ENCODE results near the gene KMT2C. TPM values are rescaled to one million over a fixed set of nuclear protein-coding genes. Genes with fewer than 3 reads are reported as not detected.

The KMT2C gene
- total and polyA plus RNA-seq, 2 of the 13 experiments (the other 11 are each of a cell fraction or from before 2014, with no cell fraction given), result 7.1 to 14.4 TPM

GRCh38 chr7:152464312-152465118 lies 28.7 kb upstream of the KMT2C start (continued):
- TF ChIP-seq ZNF234 (CRISPR knock-in tag; conservative IDR thresholded peaks at IDR 0.05) (0 out of 2 replicates have a peak, but pooled peaks have one; percentile 89), SP5 (CRISPR knock-in tag; IDR thresholded peaks at IDR 0.05; ENCODE audit: borderline replicate concordance, low read depth) (peak; percentile 36; the same call in 1 of the 2 replicates), TCF12 (IDR thresholded peaks at IDR 0.05) (no peak), TCF12 (CRISPR knock-in tag; IDR thresholded peaks at IDR 0.05) (peak; percentile 77), ZBTB42 (CRISPR knock-in tag; IDR thresholded peaks at IDR 0.05) (no peak; the same call in 1 of the 2 replicates), HBP1 (CRISPR knock-in tag; IDR thresholded peaks at IDR 0.05; ENCODE audit: low read depth) (0 out of 2 replicates have a peak, but pooled peaks have one; percentile 19), ZNF615 (CRISPR knock-in tag; IDR thresholded peaks at IDR 0.05; ENCODE audit: borderline replicate concordance) (no peak), AHR (CRISPR knock-in tag; IDR thresholded peaks at IDR 0.05) (no peak), HMG20A (CRISPR knock-in tag; IDR thresholded peaks at IDR 0.05; ENCODE audit: borderline replicate concordance) (no peak), DR1 (CRISPR knock-in tag; IDR thresholded peaks at IDR 0.05) (peak; percentile 23; the same call in 1 of the 2 replicates), NR2F1 (CRISPR knock-in tag; IDR thresholded peaks at IDR 0.05) (peak; percentile 35 to 69; a peak in 3 of 4 replicates), SOX5 (CRISPR knock-in tag; IDR thresholded peaks at IDR 0.05; ENCODE audit: borderline replicate concordance) (no peak), THAP8 (CRISPR knock-in tag; IDR thresholded peaks at IDR 0.05; ENCODE audit: borderline replicate concordance) (no peak), DMAP1 (CRISPR knock-in tag; IDR thresholded peaks at IDR 0.05) (peak; percentile 87), ZGPAT (CRISPR knock-in tag; IDR thresholded peaks at IDR 0.05) (peak; percentile 84; the same call in 1 of the 2 replicates), ZNF207 (IDR thresholded peaks at IDR 0.05; ENCODE audit: borderline replicate concordance) (no peak), HDAC6 (IDR thresholded peaks at IDR 0.05; ENCODE audit: low read depth, low read length) (no peak), ZFP41 (CRISPR knock-in tag; IDR thresholded peaks at IDR 0.05; ENCODE audit: borderline replicate concordance) (no peak), ZFYVE20 (CRISPR knock-in tag; IDR thresholded peaks at IDR 0.05; ENCODE audit: borderline replicate concordance, low read depth) (no peak)
- TF ChIP-seq, protein P1, sequence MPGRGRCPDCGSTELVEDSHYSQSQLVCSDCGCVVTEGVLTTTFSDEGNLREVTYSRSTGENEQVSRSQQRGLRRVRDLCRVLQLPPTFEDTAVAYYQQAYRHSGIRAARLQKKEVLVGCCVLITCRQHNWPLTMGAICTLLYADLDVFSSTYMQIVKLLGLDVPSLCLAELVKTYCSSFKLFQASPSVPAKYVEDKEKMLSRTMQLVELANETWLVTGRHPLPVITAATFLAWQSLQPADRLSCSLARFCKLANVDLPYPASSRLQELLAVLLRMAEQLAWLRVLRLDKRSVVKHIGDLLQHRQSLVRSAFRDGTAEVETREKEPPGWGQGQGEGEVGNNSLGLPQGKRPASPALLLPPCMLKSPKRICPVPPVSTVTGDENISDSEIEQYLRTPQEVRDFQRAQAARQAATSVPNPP (CRISPR knock-in tag; IDR thresholded peaks at IDR 0.05), result no peak
- TF ChIP-seq, protein P2, sequence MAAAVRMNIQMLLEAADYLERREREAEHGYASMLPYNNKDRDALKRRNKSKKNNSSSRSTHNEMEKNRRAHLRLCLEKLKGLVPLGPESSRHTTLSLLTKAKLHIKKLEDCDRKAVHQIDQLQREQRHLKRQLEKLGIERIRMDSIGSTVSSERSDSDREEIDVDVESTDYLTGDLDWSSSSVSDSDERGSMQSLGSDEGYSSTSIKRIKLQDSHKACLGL (CRISPR knock-in tag; IDR thresholded peaks at IDR 0.05), result no peak; the same call in 1 of the 2 replicates
